ENCODE results near the gene TOMM20. TPM values are rescaled to one million over a fixed set of nuclear protein-coding genes. Genes with fewer than 3 reads are reported as not detected.
A peak's percentile ranks its signal among the peaks of the same experiment; 100 is the strongest.
"Not testable (repeated sequence)": the region's sequence is repeated elsewhere in the genome, so short reads cannot be mapped to it uniquely, and the experiment has no call there.

The TOMM20 gene
- total and polyA plus RNA-seq, 2 of the 8 experiments (the other 6 are each of a cell fraction or from before 2014, with no cell fraction given), result 71.4 to 168 TPM

DNA sequence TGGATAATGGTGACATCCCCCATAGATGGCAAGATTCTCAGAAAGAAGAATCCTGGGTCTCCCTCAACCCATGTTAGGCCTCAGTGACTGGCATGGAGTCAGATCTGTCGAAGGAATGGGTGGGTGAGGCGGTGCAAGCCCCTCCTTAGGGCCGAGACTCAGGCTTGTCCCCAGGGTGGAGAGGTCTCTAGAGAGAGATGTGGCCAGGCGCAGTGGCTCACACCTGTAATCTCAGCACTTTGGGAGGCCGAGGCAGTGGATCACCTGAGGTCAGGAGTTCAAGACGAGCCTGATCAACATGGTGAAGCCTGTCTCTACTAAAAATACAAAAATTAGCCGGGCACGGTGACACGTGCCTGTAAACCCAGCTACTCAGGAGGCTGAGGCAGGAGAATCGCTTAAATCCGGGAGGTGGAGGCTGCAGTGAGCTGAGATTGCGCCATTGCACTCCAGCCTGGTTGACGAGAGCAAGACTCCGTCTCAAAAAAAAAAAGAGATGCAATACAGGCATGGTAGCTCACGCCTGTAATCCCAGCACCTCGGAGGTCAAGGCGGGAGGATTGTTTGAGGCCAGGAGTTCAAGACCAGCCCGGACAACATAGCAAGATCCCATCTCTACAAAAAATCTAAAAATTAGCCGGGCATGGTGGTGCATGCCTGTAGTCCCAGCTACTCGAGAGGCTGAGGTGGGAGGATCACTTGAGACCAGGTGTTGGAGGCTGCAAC lies 37.2 kb downstream of the TOMM20 start:
- peak overlapping the region; percentile 98; the same call in 1 of the 2 replicates for H2AK5ac ChIP-seq (ENCODE audit: low read depth, low read length)
- peak overlapping the region; percentile 11 for H2BK120ac ChIP-seq (replicated peaks; ENCODE audit: low read depth, low read length)
- POLR2A ChIA-PET (ENCODE audit: partially characterized antibody), result interaction anchor here (0.6 to 2.2 kb wide), 4 partner anchors 16 to 115 kb away, joined by 3 to 6 read pairs (median 3); no protein-coding TSS in a partner anchor
- CTCF ChIA-PET (ENCODE audit: partially characterized antibody), result interaction anchor here (0.6 to 8.5 kb wide), 20 partner anchors 8 to 591 kb away, joined by 3 to 68 read pairs (median 4); no protein-coding TSS in a partner anchor
- H3K27ac ChIP-seq (ENCODE audit: low read depth, low read length); H3K79me2 ChIP-seq (ENCODE audit: control insufficient read depth in 1 of 2, insufficient read depth in 2 of 2, low read length in 2 of 2); H2AFZ ChIP-seq (ENCODE audit: low read length); H3K9me3 ChIP-seq (ENCODE audit: insufficient read depth in 2 of 2, low read depth in 1 of 2, low read length in 1 of 2); H3K23me2 ChIP-seq (ENCODE audit: low read depth, low read length); H4K20me1 ChIP-seq (replicated peaks in 1 of 2; ENCODE audit: control insufficient read depth in 1 of 2, insufficient read depth in 2 of 2, low read length in 2 of 2); H3K56ac ChIP-seq (replicated peaks; ENCODE audit: insufficient read length, low read depth, low read length); H3K23ac ChIP-seq (ENCODE audit: insufficient read length); H3K79me1 ChIP-seq (ENCODE audit: low read depth, low read length); H3K14ac ChIP-seq (ENCODE audit: insufficient read length); H3K36me3 ChIP-seq (ENCODE audit: control insufficient read depth in 2 of 4, insufficient read depth in 4 of 4, low read length in 3 of 4); H3K4me3 ChIP-seq (ENCODE audit: extremely low read depth in 1 of 4, insufficient read depth in 2 of 4, low read depth in 3 of 4, low read length in 4 of 4); H3K27me3 ChIP-seq (replicated peaks in 1 of 4; ENCODE audit: control insufficient read depth in 3 of 4, extremely low read depth in 1 of 4, insufficient read depth in 3 of 4, low read length in 3 of 4); H3K9ac ChIP-seq (replicated peaks in 1 of 4; ENCODE audit: extremely low read depth in 1 of 4, low read depth in 3 of 4, low read length in 3 of 4); H4K8ac ChIP-seq (ENCODE audit: extremely low read depth, insufficient read depth, low read length); H4K5ac ChIP-seq (ENCODE audit: insufficient read length, low read depth, low read length); DNase-seq (ENCODE audit: low read depth in 1 of 2, low spot score in 2 of 2); FAIRE-seq: not testable (repeated sequence)
- H3K18ac ChIP-seq (ENCODE audit: extremely low read depth, low read length), result peak overlapping the region; percentile 95
- 93% methylated on average over 20 of the region's 20 CpGs; no CpG with 5 or more reads in 1 of the 2 experiments for WGBS, 2 experiments (ENCODE audit: extremely low coverage in 1 of 2, insufficient coverage in 1 of 2, insufficient read length in 1 of 2, insufficient replicate concordance in 2 of 2, low coverage in 1 of 2, low lambda C conversion rate in 2 of 2, missing lambda C conversion rate in 1 of 2)
- H2BK12ac ChIP-seq (ENCODE audit: low read depth, low read length), result peak overlapping the region; percentile 100
- H2BK5ac ChIP-seq (ENCODE audit: low read depth, low read length), result peak overlapping the region; percentile 97; the same call in 1 of the 2 replicates
- peak overlapping the region; percentile 29 for H3K4ac ChIP-seq (replicated peaks; ENCODE audit: insufficient read length, low read depth, low read length)
- H4K91ac ChIP-seq (replicated peaks; ENCODE audit: insufficient read length, low read length), result peak overlapping the region; percentile 81
- H3K4me1 ChIP-seq (replicated peaks in 1 of 4; ENCODE audit: control insufficient read depth in 3 of 4, insufficient read depth in 4 of 4, low read length in 3 of 4), result peaks cover 2 to 24% (median 20%) of the 10 kb centered on the region in 4 experiments
- H2BK20ac ChIP-seq (ENCODE audit: low read length), result peak overlapping the region; percentile 98; the same call in 1 of the 2 replicates
- peak overlapping the region; percentile 47 to 55; a peak in 1 of 4 replicates for H3K4me2 ChIP-seq (ENCODE audit: insufficient read depth in 1 of 2, low read depth in 2 of 2, low read length in 2 of 2)
- peak overlapping the region; percentile 90; the same call in 1 of the 2 replicates for H2BK15ac ChIP-seq (ENCODE audit: low read length)

Data from H1 (cell line).